CD14-positive monocyte (primary cell): Measurements from ENCODE around the gene JMY. TPM values are rescaled to one million over a fixed set of nuclear protein-coding genes. Genes with fewer than 3 reads are reported as not detected.

Source experiments
- DNase-seq, 3 donors: peaks; one replicate each; pipeline ENCODE4 v3.0.0-alpha.2; 2011 to 2022
- H2AFZ ChIP-seq: 2 replicates; pipeline ENCODE4 v1.6.0; 2012; ENCODE audit warnings: mild to moderate bottlenecking, low read depth, low read length, inconsistent platforms; ENCODE audit not compliant: insufficient read depth, poor library complexity, severe bottlenecking
- H3K27ac ChIP-seq, 2 donors: 1 replicate in 1 of 2; 2 replicates in 1 of 2; pipeline ENCODE4 v1.5.1; 2012 to 2013; ENCODE audit warnings: low read length in 2 of 2, control low read depth in 1 of 2, inconsistent platforms in 1 of 2, low read depth in 1 of 2, mild to moderate bottlenecking in 1 of 2
- H3K27me3 ChIP-seq, 2 donors: one replicate each; pipeline versions ENCODE4 v1.6.0 to v1.6.1; 2011 to 2013; ENCODE audit warnings: low read length in 2 of 2; ENCODE audit not compliant: control insufficient read depth in 2 of 2, insufficient read depth in 2 of 2
- H3K36me3 ChIP-seq, 2 donors: replicated peaks in 1 of 2; 1 replicate in 1 of 2; 2 replicates in 1 of 2; pipeline versions ENCODE4 v1.5.1 to v1.6.1; 2012 to 2013; ENCODE audit warnings: low read length in 2 of 2, control low read depth in 1 of 2, inconsistent platforms in 1 of 2, mild to moderate bottlenecking in 1 of 2; ENCODE audit not compliant: insufficient read depth in 2 of 2, control insufficient read depth in 1 of 2
- H3K4me1 ChIP-seq, 2 donors: 1 replicate in 1 of 2; 2 replicates in 1 of 2; pipeline versions ENCODE4 v1.5.1 to v1.6.1; 2012 to 2013; ENCODE audit warnings: low read length in 2 of 2, control low read depth in 1 of 2, inconsistent platforms in 1 of 2, mild to moderate bottlenecking in 1 of 2, moderate library complexity in 1 of 2; ENCODE audit not compliant: insufficient read depth in 2 of 2, control insufficient read depth in 1 of 2
- H3K4me2 ChIP-seq: replicated peaks from 2 replicates; pipeline ENCODE3; 2012; ENCODE audit warnings: low read length, moderate library complexity, mild to moderate bottlenecking; ENCODE audit not compliant: poor library complexity, severe bottlenecking; ENCODE audit errors: extremely low read depth
- H3K4me3 ChIP-seq, 3 experiments: fragments of 200-600 bp in 1 of 3; sonication (generic) in 1 of 3; replicated peaks in 1 of 3; 1 replicate in 2 of 3; 2 replicates in 1 of 3; pipeline ENCODE4 v1.5.1; 2011 to 2013; ENCODE audit warnings: low read length in 3 of 3, mild to moderate bottlenecking in 3 of 3, control low read depth in 2 of 3, low read depth in 2 of 3, inconsistent platforms in 1 of 3, moderate library complexity in 1 of 3
- H3K79me2 ChIP-seq: 2 replicates; pipeline ENCODE4 v1.6.0; 2012; ENCODE audit warnings: mild to moderate bottlenecking, control low read depth, inconsistent platforms, low read length, moderate library complexity; ENCODE audit not compliant: insufficient read depth
- H3K9ac ChIP-seq: 2 replicates; pipeline ENCODE4 v1.6.0; 2017; ENCODE audit warnings: low read length, mild to moderate bottlenecking; ENCODE audit not compliant: insufficient read depth, poor library complexity, severe bottlenecking
- H3K9me3 ChIP-seq, 2 donors: replicated peaks in 1 of 2; 1 replicate in 1 of 2; 2 replicates in 1 of 2; pipeline versions ENCODE4 v1.5.1 to v1.6.1; 2012 to 2013; ENCODE audit warnings: low read length in 2 of 2, control low read depth in 1 of 2; ENCODE audit not compliant: control insufficient read depth in 1 of 2, insufficient read depth in 1 of 2
- H4K20me1 ChIP-seq: 2 replicates; pipeline ENCODE4 v1.6.0; 2012; ENCODE audit warnings: mild to moderate bottlenecking, low read length, control low read depth, moderate library complexity; ENCODE audit not compliant: insufficient read depth
- H3K27ac Mint-ChIP-seq, 7 donors: one replicate each; pipeline ENCODE4 v1.8.0; 2020; ENCODE audit warnings: mild to moderate bottlenecking in 7 of 7, mixed read lengths in 7 of 7, moderate library complexity in 6 of 7, inconsistent platforms in 2 of 7
- H3K27me3 Mint-ChIP-seq, 3 donors: one replicate each; pipeline ENCODE4 v1.8.0; 2021 to 2022; ENCODE audit warnings: low read depth in 3 of 3, mild to moderate bottlenecking in 3 of 3, mixed read lengths in 3 of 3, moderate library complexity in 3 of 3, inconsistent platforms in 1 of 3
- H3K36me3 Mint-ChIP-seq, 2 donors: one replicate each; pipeline ENCODE4 v1.8.0; 2020; ENCODE audit warnings: mixed read lengths in 2 of 2, inconsistent platforms in 1 of 2, mild to moderate bottlenecking in 1 of 2
- H3K4me1 Mint-ChIP-seq: one replicate; pipeline ENCODE4 v1.8.0; 2020; ENCODE audit warnings: mild to moderate bottlenecking, mixed read lengths
- H3K4me3 Mint-ChIP-seq, 2 donors: one replicate each; pipeline ENCODE4 v1.8.0; 2020; ENCODE audit warnings: mild to moderate bottlenecking in 2 of 2, mixed read lengths in 2 of 2, moderate library complexity in 1 of 2
- H3K9me3 Mint-ChIP-seq, 7 donors: one replicate each; pipeline ENCODE4 v1.8.0; 2020 to 2022; ENCODE audit warnings: mixed read lengths in 7 of 7, mild to moderate bottlenecking in 6 of 7, moderate library complexity in 6 of 7, inconsistent platforms in 2 of 7
- CTCF ChIP-seq: fragments of 200-600 bp; IDR thresholded peaks from one replicate; pipeline ENCODE4 v1.8.0; 2022; ENCODE audit warnings: antibody characterized with exemption, mild to moderate bottlenecking
- WGBS: methylation state at CpG from one replicate; pipeline ENCODE4 v1.1.5; 2013; ENCODE audit warnings: missing lambda C conversion rate; ENCODE audit not compliant: insufficient coverage; 5-methylcytosine and 5-hydroxymethylcytosine counted together
- intact Hi-C, 2 donors: fragments of 100-400 bp; cut with micrococcal nuclease; formaldehyde crosslinking; loops; one replicate each; pipeline versions ENCODE4 v1.15.0 to v1.15.1; 2023
- polyA plus RNA-seq, 3 donors: library from polyadenylated mRNA; depleted of rRNA in 1 of 3; unstranded in 2 of 3; stranded (reverse) in 1 of 3; fragments of 300-500 nt in 2 of 3; fragments of >200 nt in 1 of 3; fragmentation: Illumina TruSeq in 2 of 3; gene quantifications; 1 replicate in 2 of 3; 2 replicates in 1 of 3; pipeline ENCODE4 v1.2.3, GENCODE V29; 2012 to 2021
- small RNA-seq: library from RNA; depleted of rRNA; stranded (forward); fragments of <200 nt; gene quantifications from one replicate; pipeline ENCODE3, GENCODE V24; 2012; ENCODE audit warnings: low read depth; ENCODE audit not compliant: insufficient read length

JMY gene
- polyA plus RNA-seq, 3 donors, result 0.60 to 1.6 (median 1.1) TPM

GRCh38 chr5:79357398-79357797, 121.5 kb downstream of the JMY start:
- intact Hi-C loops, result no loop called here

More at GRCh38 chr5:79357398-79357797, 121.5 kb downstream of the JMY start:
- H3K9ac ChIP-seq, result no peak overlapping the region
- Mint-ChIP-seq H3K4me3 (no peak overlapping the region), H3K27ac (no peak overlapping the region), H3K4me1 (no peaks in the 10 kb centered on the region), H3K36me3 (no peaks in the 10 kb centered on the region), H3K27me3 (peaks cover 3 to 5% (median 3%) of the 10 kb centered on the region in 3 donors), H3K9me3 (peaks cover 0 to 10% (median 6%) of the 10 kb centered on the region in 7 donors)
- TF ChIP-seq CTCF, result no peak
- no peaks in the 10 kb centered on the region for H4K20me1 ChIP-seq
- no peaks in the 10 kb centered on the region for H3K36me3 ChIP-seq
- peaks cover 0 to 4% of the 10 kb centered on the region in 2 donors for H3K9me3 ChIP-seq
- WGBS, result no CpG with 5 or more reads among the region's 1 CpG
- H3K27ac ChIP-seq, result no peak overlapping the region
- no peak overlapping the region for H3K4me2 ChIP-seq
- no peaks in the 10 kb centered on the region for H3K79me2 ChIP-seq
- H3K4me1 ChIP-seq, result no peaks in the 10 kb centered on the region
- no peak overlapping the region for H3K4me3 ChIP-seq
- no peak overlapping the region for H2AFZ ChIP-seq
- DNase-seq, result no peak
- no peaks in the 10 kb centered on the region for H3K27me3 ChIP-seq

Small RNAs within 50 kb of the gene (small RNA-seq; reads per million reads assigned to genes)
- gene AC016559.1, result not detected
- not detected for gene RF00425

Other genes with a start within 250 kb of the JMY start
- gene DMGDH, start 166.5 kb upstream of the JMY start, polyA plus RNA-seq, result not detected
- gene BHMT2, start 166.4 kb upstream of the JMY start, polyA plus RNA-seq, result not detected
- gene BHMT, start 124.3 kb upstream of the JMY start, polyA plus RNA-seq, result not detected